ENCODE results near the gene CCDC102B. TPM values are rescaled to one million over a fixed set of nuclear protein-coding genes. Genes with fewer than 3 reads are reported as not detected.
"Not testable (repeated sequence)": the region's sequence is repeated elsewhere in the genome, so short reads cannot be mapped to it uniquely, and the experiment has no call there.

The CCDC102B gene
- total RNA-seq, 4 donors from 2014 or later: 12.9 to 17.1 (median 16.2) TPM

- intact Hi-C loops (cut with DNase I): no loop called here
- H3K4me1 ChIP-seq: no peaks in the 10 kb centered on the region
- no peak overlapping the region for H3K4me3 ChIP-seq (replicated peaks in 1 of 3)
- H3K27ac ChIP-seq: no peak overlapping the region
- no peak for DNase-seq
- TF ChIP-seq CTCF (IDR thresholded peaks at IDR 0.05) (no peak), POLR2A (IDR thresholded peaks at IDR 0.05) (no peak)
- H3K27me3 ChIP-seq: no peaks in the 10 kb centered on the region
- no peaks in the 10 kb centered on the region for H3K36me3 ChIP-seq
- H3K9me3 ChIP-seq: no peaks in the 10 kb centered on the region
- WGBS, 2 donors: 88 to 91% methylated on average over 2 of the region's 2 CpGs
Observed at GRCh38 chr18:68861365-68861764, 63.5 kb downstream of the CCDC102B start.

- no peaks in the 10 kb centered on the region for H3K9me3 ChIP-seq
- intact Hi-C loops (cut with DNase I): no loop called here
- no peak for TF ChIP-seq POLR2A (IDR thresholded peaks at IDR 0.05)
- TF ChIP-seq CTCF (IDR thresholded peaks at IDR 0.05): no peak
- no peak for DNase-seq
- H3K27me3 ChIP-seq: no peaks in the 10 kb centered on the region
- 85 to 89% methylated on average over 2 of the region's 2 CpGs for WGBS, 2 donors
- no peak overlapping the region for H3K27ac ChIP-seq
- no peaks in the 10 kb centered on the region for H3K4me1 ChIP-seq
- H3K36me3 ChIP-seq: no peaks in the 10 kb centered on the region
- no peak overlapping the region for H3K4me3 ChIP-seq (replicated peaks in 1 of 3)
Observed at GRCh38 chr18:68865021-68865420, 67.1 kb downstream of the CCDC102B start.

DNA sequence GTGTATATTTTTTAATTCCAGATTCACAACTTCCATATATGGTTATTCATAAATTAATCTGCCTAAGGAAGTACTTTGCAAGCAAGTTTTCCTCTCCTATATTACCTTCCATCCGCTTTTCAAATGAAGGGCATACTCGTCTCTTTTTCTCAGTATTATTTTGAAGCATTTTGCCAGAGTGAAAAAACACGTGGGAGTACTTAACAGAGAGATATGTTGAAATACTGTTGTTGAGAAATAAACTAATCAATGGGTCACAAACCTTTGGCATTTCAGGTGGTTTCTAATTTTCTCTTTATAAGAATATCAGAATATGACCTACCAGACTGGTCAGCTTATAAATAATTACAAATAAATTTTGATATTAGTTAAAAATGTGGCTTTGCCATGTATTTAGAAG, 67.6 kb downstream of the CCDC102B start:
- WGBS, 2 donors: 83 to 85% methylated on average over 3 of the region's 3 CpGs
- no peaks in the 10 kb centered on the region for H3K27me3 ChIP-seq
- H3K36me3 ChIP-seq: no peaks in the 10 kb centered on the region
- TF ChIP-seq CTCF (IDR thresholded peaks at IDR 0.05) (no peak), POLR2A (IDR thresholded peaks at IDR 0.05) (no peak)
- H3K4me1 ChIP-seq: no peaks in the 10 kb centered on the region
- H3K4me3 ChIP-seq (replicated peaks in 1 of 3): no peak overlapping the region
- H3K9me3 ChIP-seq: no peaks in the 10 kb centered on the region
- H3K27ac ChIP-seq: no peak overlapping the region
- DNase-seq: no peak
- intact Hi-C loops (cut with DNase I): no loop called here

DNA sequence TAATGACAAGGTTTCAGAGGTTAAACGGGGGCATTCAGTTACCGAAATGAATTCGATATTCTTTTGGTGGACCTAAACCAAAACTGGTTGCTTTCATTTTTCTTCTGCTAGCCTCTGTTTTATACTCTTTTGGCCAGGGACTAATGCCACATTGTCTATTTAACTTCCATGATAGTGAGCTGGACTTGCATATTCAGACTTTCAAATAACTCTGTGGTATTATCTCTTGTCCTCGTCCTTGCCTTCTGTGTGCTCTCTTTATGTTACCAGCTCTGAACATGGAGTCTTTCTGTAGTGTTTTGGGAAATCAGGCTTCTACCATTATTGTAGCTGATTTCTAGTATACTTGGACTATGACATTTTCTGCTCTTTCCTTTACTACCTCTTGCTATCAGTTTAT, 75.1 kb downstream of the CCDC102B start:
- DNase-seq: no peak
- Histone ChIP-seq H3K9me3 (no peaks in the 10 kb centered on the region), H3K4me1 (no peaks in the 10 kb centered on the region), H3K27ac (no peak overlapping the region), H3K36me3 (no peaks in the 10 kb centered on the region), H3K4me3 (replicated peaks in 1 of 3) (no peak overlapping the region), H3K27me3 (no peaks in the 10 kb centered on the region)
- TF ChIP-seq POLR2A (IDR thresholded peaks at IDR 0.05) (no peak), CTCF (IDR thresholded peaks at IDR 0.05) (no peak)
- intact Hi-C loops (cut with DNase I): no loop called here
- 87 to 92% methylated on average over 4 of the region's 4 CpGs for WGBS, 2 donors

DNA sequence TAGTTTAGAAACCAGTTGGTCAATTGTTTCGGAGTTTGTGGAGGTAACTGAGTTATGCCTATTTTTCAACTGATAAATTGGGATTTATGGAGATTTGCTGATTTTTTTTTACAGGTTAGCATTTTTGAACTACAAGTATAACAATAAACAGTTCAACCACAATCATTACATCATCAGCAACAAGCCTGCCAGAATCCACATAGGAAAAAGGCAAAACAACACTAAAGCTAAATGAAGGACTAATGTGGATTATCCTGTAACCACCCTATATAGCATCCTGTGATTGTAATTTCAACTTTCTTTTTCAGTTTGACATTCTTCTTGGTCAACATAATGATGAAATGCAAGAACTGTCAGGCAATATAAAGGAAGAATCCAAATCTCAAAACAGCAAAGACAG, 76.5 kb downstream of the CCDC102B start:
- Histone ChIP-seq H3K4me3 (replicated peaks in 1 of 3) (no peak overlapping the region), H3K9me3 (no peaks in the 10 kb centered on the region), H3K36me3 (no peaks in the 10 kb centered on the region), H3K27me3 (no peaks in the 10 kb centered on the region), H3K27ac (no peak overlapping the region), H3K4me1 (no peaks in the 10 kb centered on the region)
- intact Hi-C loops (cut with DNase I): no loop called here
- WGBS, 2 donors: 91 to 95% methylated on average over 1 of the region's 1 CpG
- TF ChIP-seq CTCF (IDR thresholded peaks at IDR 0.05) (no peak), POLR2A (IDR thresholded peaks at IDR 0.05) (no peak)
- no peak for DNase-seq

GRCh38 chr18:68879947-68880346, 82.1 kb downstream of the CCDC102B start:
- H3K36me3 ChIP-seq; H3K4me3 ChIP-seq (replicated peaks in 1 of 3); H3K4me1 ChIP-seq; H3K9me3 ChIP-seq; H3K27ac ChIP-seq; intact Hi-C loops (cut with DNase I); H3K27me3 ChIP-seq; DNase-seq: not testable (repeated sequence)
- WGBS, 2 donors: 94 to 99% methylated on average over 3 to 19 of the region's 21 CpGs

Data from thyroid gland (tissue), 4 donors.